HG02885 (cell line): Measurements from ENCODE around the gene DSC3.
"Not testable (repeated sequence)": the region's sequence is repeated elsewhere in the genome, so short reads cannot be mapped to it uniquely, and the experiment has no call there.

ENCODE experiments used
- ATAC-seq: cut with Tn5 transposase; IDR thresholded peaks from one replicate; pipeline ENCODE4 v1.9.1; 2021; ENCODE audit warnings: mild to moderate bottlenecking; ENCODE audit not compliant: unreplicated experiment, poor library complexity

Gene DSC3

DNA sequence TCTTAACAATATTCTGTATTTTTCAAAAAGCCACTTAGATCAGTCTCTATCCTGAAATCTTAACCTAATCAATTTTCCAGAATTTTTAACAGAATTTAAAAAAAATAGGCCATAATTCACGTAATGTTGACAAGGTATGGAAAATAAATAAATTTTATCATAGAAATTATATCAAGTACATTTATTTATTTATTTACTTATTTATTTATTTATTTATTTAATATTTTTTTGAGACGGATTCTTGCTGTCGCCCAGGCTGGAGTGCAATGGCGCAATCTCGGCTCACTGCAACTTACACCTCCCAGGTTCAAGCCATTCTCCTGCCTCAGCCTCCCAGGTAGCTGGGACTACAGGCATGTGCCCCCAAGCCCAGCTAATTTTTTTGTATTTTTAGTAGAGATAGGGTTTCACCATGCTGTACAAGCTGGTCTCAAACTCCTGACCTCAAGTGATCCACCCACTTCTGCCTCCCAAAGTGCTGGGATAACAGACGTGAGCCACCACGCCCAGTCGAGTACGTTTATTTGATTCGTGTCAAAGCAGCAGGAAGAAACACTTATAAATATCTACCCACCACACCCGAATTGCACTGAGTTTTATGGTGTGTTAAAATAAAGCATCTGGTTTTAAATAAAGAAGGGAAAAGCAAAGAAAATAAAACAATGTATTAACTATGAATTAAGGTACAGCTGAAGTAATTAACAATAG is 60.1 kb downstream of the DSC3 start:
- no peak for ATAC-seq

DNA sequence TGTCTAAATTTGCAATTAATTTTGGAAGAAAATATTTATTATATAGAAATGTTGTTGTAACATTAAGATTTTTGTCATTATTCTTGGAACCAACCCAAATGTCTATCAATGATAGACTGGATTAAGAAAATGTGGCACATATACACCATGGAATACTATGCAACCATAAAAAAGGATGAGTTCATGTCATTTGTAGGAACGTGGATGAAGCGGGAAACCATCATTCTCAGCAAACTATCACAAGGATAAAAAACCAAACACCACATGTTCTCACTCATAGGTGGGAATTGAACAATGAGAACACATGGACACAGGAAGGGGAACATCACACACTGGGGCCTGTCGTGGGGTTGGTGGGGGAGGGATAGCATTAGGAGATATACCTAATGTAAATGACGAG is 64.5 kb downstream of the DSC3 start:
- ATAC-seq, result not testable (repeated sequence)

DNA sequence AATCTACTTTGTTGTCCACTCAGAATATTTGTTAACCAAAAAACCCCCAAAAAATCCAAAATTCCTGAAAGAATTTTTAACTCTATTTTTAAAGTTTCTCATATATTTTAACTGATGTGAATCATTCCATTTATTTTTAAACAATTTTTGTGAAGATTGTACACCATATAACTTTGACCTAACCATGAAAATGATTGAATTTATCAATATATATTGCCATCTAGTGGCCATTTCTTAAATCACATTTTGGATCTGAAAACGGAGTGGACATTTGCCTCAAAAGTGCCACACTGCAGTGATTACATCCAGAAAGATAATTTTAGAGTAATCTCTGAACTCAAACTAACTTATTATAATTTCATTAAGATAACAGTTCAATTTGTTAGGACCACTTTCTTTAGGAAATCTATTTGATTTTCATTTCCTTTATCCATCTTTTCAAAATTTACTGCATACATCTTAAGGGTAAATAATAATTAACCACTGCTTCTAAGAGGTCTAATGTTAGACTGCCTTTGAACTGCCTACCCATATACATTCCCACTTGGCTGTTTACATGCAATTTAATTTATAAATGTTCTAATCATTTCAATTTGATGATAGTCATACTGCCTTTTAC is 71.1 kb downstream of the DSC3 start:
- peak; percentile 81 for ATAC-seq

DNA sequence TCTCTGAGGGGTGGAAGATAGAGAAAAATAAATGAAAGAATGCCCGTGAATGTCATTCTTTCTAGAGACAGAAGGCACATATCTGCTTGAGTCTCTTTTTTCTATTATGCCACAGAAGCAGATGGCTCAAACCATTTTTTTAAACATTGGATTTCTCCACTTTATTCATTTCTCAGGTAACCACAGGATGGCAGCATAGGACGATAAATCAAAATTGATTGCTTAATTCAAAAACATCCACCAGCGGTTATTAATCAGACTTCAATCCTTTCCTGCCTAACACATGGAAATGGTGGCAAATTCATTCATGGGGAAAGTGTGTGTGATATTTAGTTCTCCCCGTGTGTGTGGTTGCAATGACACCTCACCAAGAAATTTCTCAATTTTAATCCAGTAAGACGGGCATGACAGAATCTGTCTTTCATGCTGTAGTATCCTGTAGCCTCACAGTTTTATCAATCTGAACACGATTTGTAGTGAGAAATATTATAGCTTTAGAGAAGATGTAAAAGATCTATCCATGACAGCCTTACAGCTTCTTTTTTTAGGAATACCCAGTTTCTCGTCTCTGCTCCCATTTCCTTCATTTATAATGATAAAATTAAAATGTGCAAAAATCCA is 72.2 kb downstream of the DSC3 start:
- ATAC-seq, result no peak

DNA sequence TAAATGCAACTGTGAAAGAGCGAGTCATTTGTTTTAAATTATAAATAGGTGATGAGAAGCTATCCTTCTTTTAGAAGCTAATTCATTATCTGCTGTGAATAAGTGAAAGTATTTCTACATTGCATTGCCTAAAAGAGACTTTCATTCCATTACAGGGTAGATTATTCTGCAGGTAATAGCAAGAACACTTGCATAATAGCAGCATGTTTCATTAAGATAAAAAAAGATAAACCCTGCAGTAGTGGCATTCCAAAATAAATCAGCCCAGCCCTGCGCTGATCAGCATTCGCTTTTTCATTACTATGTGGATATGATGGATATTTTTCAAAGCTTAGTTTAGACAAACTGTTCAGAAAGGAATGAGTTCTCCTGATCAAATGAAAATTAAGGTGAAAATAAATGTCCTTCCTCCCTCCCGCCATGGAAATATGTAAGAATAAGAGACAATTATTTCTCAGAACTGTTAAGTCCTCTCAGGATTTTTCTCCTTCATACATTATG is 72.8 kb downstream of the DSC3 start:
- no peak for ATAC-seq

DNA sequence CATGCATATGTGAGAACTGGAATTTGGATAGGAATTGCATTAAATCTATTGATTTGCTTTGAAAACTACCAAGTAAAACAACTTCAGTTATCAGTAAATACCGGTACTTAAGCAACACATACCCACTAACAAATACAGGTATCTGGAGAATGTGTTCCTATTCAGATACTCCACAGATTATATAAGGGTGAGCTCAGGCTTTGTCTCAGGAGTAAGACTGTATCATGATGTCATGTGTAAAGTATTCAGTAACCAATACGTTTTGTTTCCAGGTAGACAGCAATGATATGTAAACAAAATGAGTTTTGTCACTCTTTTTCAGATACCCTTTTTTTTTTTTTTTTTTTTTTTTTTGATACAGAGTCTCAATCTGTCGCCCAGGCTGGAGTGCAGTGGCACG is 74.8 kb downstream of the DSC3 start:
- no peak for ATAC-seq

DNA sequence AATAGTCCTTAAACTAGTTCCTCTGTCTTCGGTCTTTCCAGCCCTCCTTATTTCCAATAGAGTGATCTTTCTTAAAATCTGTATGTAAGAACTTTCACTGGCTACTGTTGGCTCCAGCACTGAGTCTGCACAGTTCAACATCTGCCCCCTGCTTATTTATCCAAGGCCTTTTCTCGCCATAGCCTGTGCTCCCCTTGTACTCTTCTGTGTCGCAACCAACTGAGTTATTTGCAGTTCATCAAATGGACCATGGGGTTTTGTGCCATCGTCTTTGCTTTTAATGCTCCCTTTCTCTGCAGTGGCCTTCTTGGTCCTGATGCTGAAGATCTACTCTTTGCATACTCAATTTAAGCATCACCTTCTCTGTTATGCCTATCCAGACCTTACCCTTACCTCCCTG is 77.3 kb downstream of the DSC3 start:
- ATAC-seq, result no peak

DNA sequence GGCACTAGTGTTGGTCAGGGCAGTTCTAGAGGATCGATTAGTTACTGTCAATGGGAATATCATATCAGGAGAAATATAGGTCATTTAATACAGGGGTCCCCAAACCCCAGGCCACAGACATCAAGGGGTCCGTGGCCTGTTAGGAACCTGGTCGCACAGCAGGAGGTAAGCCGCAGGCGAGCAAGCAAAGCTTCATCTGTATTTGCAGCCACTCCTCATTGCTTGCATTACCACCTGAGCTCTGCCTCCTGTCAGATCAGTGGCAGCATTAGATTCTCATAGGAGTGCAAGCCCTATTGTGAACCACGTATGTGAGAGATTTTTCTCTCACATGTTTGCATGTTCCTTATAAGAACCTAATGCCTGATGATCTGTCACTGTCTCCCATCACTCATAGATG is 81.9 kb downstream of the DSC3 start:
- no peak for ATAC-seq

DNA sequence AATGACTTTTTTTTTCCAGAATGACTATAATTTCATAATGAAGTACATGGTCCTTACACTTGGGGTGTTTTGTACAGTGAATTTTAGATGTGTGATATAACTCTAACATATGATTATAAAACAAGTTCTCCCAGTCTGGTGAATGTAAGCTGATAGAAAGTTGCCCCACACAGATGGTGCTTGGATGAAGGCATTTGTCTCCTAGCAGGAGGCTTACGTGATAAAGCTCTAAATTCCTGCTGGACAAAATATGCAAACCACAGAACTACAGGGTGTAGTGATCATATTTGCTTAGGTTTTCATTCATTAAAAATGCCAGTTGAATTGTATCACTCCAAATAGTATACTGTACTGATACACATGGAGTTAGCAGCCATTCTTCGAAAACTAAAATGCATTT is 85.5 kb downstream of the DSC3 start:
- ATAC-seq, result no peak

DNA sequence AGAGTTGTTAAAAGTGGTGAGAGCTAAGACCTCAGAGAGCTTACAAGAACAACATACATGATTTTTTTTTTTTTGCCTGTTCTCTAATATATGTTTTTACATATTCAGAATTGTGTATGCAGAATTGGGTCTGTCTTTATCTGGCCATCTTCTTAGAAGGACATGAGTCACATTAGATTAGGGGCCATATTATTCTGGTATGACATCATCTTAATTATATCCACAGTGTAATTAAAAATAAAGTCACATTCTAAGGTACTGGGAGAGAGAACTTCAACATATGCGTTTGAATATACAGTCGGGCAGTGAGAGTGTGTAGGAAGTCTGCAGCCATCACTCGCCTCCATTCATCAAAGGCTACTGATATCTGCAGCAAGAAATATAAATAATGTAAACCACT is 88.3 kb downstream of the DSC3 start:
- ATAC-seq, result no peak

DNA sequence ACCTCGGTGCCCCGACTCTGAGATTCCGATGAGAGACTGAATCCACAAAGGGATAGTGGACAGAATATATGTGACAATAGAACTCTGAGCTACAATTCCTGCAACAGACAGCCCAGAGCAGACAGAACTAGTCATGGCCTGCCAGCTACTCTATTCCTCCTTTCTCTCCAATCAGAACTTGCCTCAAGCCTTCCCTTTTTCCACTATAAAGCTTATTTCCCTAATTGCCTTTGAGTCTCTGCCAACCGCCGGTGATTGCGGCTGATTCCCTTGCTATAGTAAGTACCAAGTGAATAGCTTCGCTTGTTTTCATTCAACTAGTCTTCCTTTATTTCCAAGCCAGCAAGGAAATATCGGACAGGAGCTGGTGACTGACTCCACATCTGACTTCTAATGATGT is 96.8 kb downstream of the DSC3 start:
- no peak for ATAC-seq

DNA sequence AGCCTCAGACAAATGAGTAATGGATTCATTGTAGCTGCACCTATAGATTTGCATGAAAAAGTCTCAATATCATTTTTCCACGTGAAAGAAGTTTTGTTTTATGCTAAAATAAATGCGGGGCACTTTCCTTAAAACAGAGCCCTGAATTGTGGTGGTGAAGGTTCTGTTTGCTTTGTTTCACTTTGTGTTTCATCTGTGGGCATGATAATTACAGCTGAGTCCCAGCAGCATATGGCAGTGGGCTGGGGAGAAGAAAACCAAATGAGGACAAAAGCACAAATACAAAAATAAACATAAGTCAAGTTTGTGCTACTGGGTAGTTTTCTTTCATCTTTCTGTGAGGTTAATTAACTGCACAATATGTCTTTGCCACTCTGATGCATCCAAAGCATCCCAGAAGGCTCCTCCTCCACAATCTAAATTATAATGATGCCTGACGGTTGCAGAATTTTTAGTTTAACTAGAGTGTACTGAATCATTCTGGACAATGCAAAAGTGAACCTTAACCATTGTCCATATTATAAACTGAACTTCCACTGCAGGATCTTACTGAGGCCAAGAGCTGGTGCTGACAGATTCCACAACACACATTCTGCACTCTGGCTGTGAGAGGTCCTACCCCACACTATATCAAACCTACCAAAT is 97.6 kb downstream of the DSC3 start:
- ATAC-seq, result no peak

DNA sequence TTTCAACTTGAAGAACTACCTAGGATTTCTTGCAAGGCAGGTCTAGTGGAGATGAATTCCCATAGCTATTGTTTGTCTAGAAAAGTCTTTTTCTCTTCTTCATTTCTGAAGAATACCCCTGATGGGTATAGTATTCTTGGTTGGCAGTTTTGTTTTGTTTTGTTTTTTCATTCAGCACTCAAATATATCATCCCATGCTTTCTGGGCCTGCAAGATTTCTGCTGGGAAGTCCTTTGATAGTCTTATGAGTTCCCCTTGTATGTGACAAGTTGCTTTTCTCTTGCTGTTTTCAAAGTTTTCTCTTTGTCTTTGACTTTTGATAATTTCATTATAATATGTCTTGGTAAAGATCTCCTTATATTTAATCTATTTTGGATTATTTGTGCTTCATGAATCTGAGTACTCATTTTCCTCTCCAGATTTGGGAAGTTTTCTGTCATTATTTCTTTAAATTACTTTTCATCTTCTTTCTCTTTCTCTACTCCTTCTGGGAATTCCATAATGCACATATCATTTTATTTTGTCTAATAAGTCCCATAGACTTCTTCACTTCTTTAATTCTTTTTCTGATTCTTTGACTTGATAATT is 101.5 kb downstream of the DSC3 start:
- no peak for ATAC-seq
